Adrenal gland (tissue), 12 donors: ENCODE results near the gene CLEC2L. TPM values are rescaled to one million over a fixed set of nuclear protein-coding genes. Genes with fewer than 3 reads are reported as not detected.
A peak's percentile ranks its signal among the peaks of the same experiment; 100 is the strongest.

ENCODE experiments used
- DNase-seq, 7 donors: peaks; one replicate each; pipeline ENCODE4 v3.0.0-alpha.2; 2019 to 2020
- H3K27ac ChIP-seq, 5 donors: fragments of 200-600 bp; sonication (generic) in 4 of 5; 1 replicate in 3 of 5; 2 replicates in 2 of 5; pipeline versions ENCODE4 v1.5.1 to v1.8.0; 2016 to 2020; ENCODE audit warnings: mild to moderate bottlenecking in 1 of 5
- H3K27me3 ChIP-seq: fragments of 200-600 bp; 2 replicates; pipeline ENCODE4 v1.8.0; 2021
- H3K36me3 ChIP-seq, 2 donors: fragments of 200-600 bp; replicated peaks in 1 of 2; 1 replicate in 1 of 2; 2 replicates in 1 of 2; pipeline versions ENCODE4 v1.5.1 to v1.8.0; 2018 to 2022
- H3K4me1 ChIP-seq, 2 donors: fragments of 200-600 bp; replicated peaks in 1 of 2; 1 replicate in 1 of 2; 2 replicates in 1 of 2; pipeline versions ENCODE4 v1.5.1 to v1.8.0; 2018 to 2021
- H3K4me3 ChIP-seq, 4 donors: fragments of 200-600 bp; sonication (generic) in 3 of 4; one replicate each; pipeline ENCODE4 v1.5.1; 2016 to 2018
- H3K9me3 ChIP-seq, 3 donors: fragments of 200-600 bp; sonication (generic) in 1 of 3; replicated peaks in 1 of 3; 1 replicate in 2 of 3; 2 replicates in 1 of 3; pipeline versions ENCODE4 v1.5.1 to v1.8.0; 2016 to 2021
- CTCF ChIP-seq, 6 experiments: fragments of 450-650 bp in 4 of 6; fragments of 200-600 bp in 2 of 6; sonication (generic) in 1 of 6; IDR thresholded peaks; 1 replicate in 5 of 6; 2 replicates in 1 of 6; pipeline versions ENCODE4 v1.5.1 to v1.8.0; 2016 to 2021; ENCODE audit warnings: antibody characterized with exemption in 6 of 6, mild to moderate bottlenecking in 2 of 6, moderate library complexity in 1 of 6
- POLR2A ChIP-seq, 2 donors: fragments of 450-650 bp; IDR thresholded peaks; one replicate each; pipeline ENCODE4 v1.6.1; 2017; ENCODE audit warnings: antibody characterized with exemption in 2 of 2, mild to moderate bottlenecking in 2 of 2, moderate library complexity in 1 of 2
- WGBS, 4 donors: extraction: QIAGEN DNeasy Blood & Tissue Kit in 2 of 4; methylation state at CpG; one replicate each; pipeline versions ENCODE4 v1.1.5 to v1.1.7; 2013 to 2017; 5-methylcytosine and 5-hydroxymethylcytosine counted together
- intact Hi-C, 2 donors: fragments of 100-400 bp; cut with DNase I; formaldehyde crosslinking; loops; one replicate each; pipeline versions ENCODE4 v1.14.1 to v1.15.0; 2022 to 2023
- polyA plus RNA-seq, 3 donors: library from polyadenylated mRNA; stranded (reverse); fragments of 200-250 nt in 2 of 3; fragments of 350-450 nt in 1 of 3; fragmentation: Illumina TruSeq in 1 of 3; extraction: RNeasy Lipid Tissue Mini Kit (QIAGEN cat#74804) in 1 of 3; gene quantifications; one replicate each; pipeline ENCODE4 v1.2.3, GENCODE V29; 2013 to 2014
- total RNA-seq, 9 donors: library from RNA; depleted of rRNA in 4 of 9; stranded (reverse); fragments of >200 nt in 4 of 9; fragments of 120-200 nt in 1 of 9; fragmentation: NEBNext Ultra II Directional in 1 of 9; extraction: Animal tissue kit (Norgen Biotek cat#: 25700) in 1 of 9; gene quantifications; one replicate each; pipeline versions ENCODE4 v1.1.0 to v1.2.4, GENCODE V29; 2013 to 2023
- donor health status: healthy with polysubstance abuse.
- donor health status: Bipolar disorder and iron deficiency.
- donor health status: DM: yes; HTN: yes; CAD: no.
- donor health status: DM: no; HTN: no; CAD: no.
- donor health status: DM: no; HTN: no; CAD: no.
- donor health status: DM: yes; HTN: yes; CAD: no.

CLEC2L gene
- total and polyA plus RNA-seq, 12 donors = 0.06 to 0.18 TPM; not detected in 10

- H3K9me3 ChIP-seq = no peaks in the 10 kb centered on the region
- H3K27me3 ChIP-seq = no peaks in the 10 kb centered on the region
- H3K27ac ChIP-seq = no peak overlapping the region
- intact Hi-C loops = no loop called here
- peaks cover 0 to 49% of the 10 kb centered on the region in 2 donors for H3K36me3 ChIP-seq
- H3K4me1 ChIP-seq = peaks cover 0 to 4% of the 10 kb centered on the region in 2 donors
- DNase-seq = no peak
- TF ChIP-seq POLR2A (IDR thresholded peaks at IDR 0.05) = no peak
- WGBS, 4 donors = 94 to 97% (median 95%) methylated on average over 7 of the region's 7 CpGs
- H3K4me3 ChIP-seq = no peak overlapping the region
These were observed 64.0 kb downstream of the CLEC2L start for GRCh38 chr7:139587535-139587934.

GRCh38 chr7:139588632-139589031 is 65.1 kb downstream of the CLEC2L start:
- peaks cover 0 to 46% of the 10 kb centered on the region in 2 donors for H3K36me3 ChIP-seq
- peaks cover 0 to 4% of the 10 kb centered on the region in 2 donors for H3K4me1 ChIP-seq
- no peak overlapping the region for H3K4me3 ChIP-seq
- WGBS, 4 donors = 65 to 74% (median 68%) methylated on average over 7 of the region's 7 CpGs
- peak in 2 of 7 donors; percentile 13 to 53 for DNase-seq
- intact Hi-C loops = no loop called here
- H3K27ac ChIP-seq = no peak overlapping the region
- TF ChIP-seq CTCF (IDR thresholded peaks at IDR 0.05) (no peak), POLR2A (IDR thresholded peaks at IDR 0.05) (no peak)
- H3K9me3 ChIP-seq = no peaks in the 10 kb centered on the region
- H3K27me3 ChIP-seq = no peaks in the 10 kb centered on the region

GRCh38 chr7:139589474-139589873 is 66.0 kb downstream of the CLEC2L start:
- H3K4me3 ChIP-seq = no peak overlapping the region
- H3K27me3 ChIP-seq = no peaks in the 10 kb centered on the region
- no peaks in the 10 kb centered on the region for H3K9me3 ChIP-seq
- no peak overlapping the region for H3K27ac ChIP-seq
- intact Hi-C loops = no loop called here
- DNase-seq = peak in 1 of 7 donors; percentile 25
- peaks cover 0 to 4% of the 10 kb centered on the region in 2 donors for H3K4me1 ChIP-seq
- 73 to 88% (median 85%) methylated on average over 1 of the region's 1 CpG for WGBS, 4 donors
- H3K36me3 ChIP-seq = peaks cover 0 to 47% of the 10 kb centered on the region in 2 donors
- TF ChIP-seq POLR2A (IDR thresholded peaks at IDR 0.05) (no peak), CTCF (IDR thresholded peaks at IDR 0.05) (no peak)

- H3K4me3 ChIP-seq = no peak overlapping the region
- peaks cover 0 to 4% of the 10 kb centered on the region in 2 donors for H3K4me1 ChIP-seq
- H3K36me3 ChIP-seq = peaks cover 0 to 50% of the 10 kb centered on the region in 2 donors
- no peak overlapping the region for H3K27ac ChIP-seq
- intact Hi-C loops = no loop called here
- H3K9me3 ChIP-seq = no peaks in the 10 kb centered on the region
- no peak for DNase-seq
- 83 to 87% (median 86%) methylated on average over 3 of the region's 3 CpGs for WGBS, 4 donors
- TF ChIP-seq POLR2A (IDR thresholded peaks at IDR 0.05) (no peak), CTCF (IDR thresholded peaks at IDR 0.05) (no peak)
- no peaks in the 10 kb centered on the region for H3K27me3 ChIP-seq
These were observed 68.2 kb downstream of the CLEC2L start for GRCh38 chr7:139591550-139592195.
